Stomach (tissue), 4 donors: ENCODE data around the gene ARV1.

Experiments used
- CTCF ChIP-seq, 7 experiments: fragments of 450-650 bp in 4 of 7; fragments of 200-600 bp in 3 of 7; sonication (generic) in 3 of 7; IDR thresholded peaks; one replicate each; pipeline ENCODE4 v1.5.1; 2016 to 2019; ENCODE audit warnings: antibody characterized with exemption in 7 of 7, control low read depth in 2 of 7, mild to moderate bottlenecking in 1 of 7
- EP300 ChIP-seq: sonication (generic); formaldehyde crosslinking; IDR thresholded peaks from one replicate; pipeline ENCODE4 v1.6.1; 2017; ENCODE audit warnings: antibody characterized with exemption
- POLR2A ChIP-seq, 4 donors: fragments of 450-650 bp; IDR thresholded peaks; one replicate each; pipeline ENCODE4 v1.6.1; 2016; ENCODE audit warnings: antibody characterized with exemption in 4 of 4, control low read depth in 2 of 4, mild to moderate bottlenecking in 1 of 4, moderate library complexity in 1 of 4
- POLR2AphosphoS5 ChIP-seq, 3 donors: sonication (generic); formaldehyde crosslinking; IDR thresholded peaks; one replicate each; pipeline ENCODE4 v1.6.1; 2016; ENCODE audit warnings: antibody characterized with exemption in 3 of 3

DNA sequence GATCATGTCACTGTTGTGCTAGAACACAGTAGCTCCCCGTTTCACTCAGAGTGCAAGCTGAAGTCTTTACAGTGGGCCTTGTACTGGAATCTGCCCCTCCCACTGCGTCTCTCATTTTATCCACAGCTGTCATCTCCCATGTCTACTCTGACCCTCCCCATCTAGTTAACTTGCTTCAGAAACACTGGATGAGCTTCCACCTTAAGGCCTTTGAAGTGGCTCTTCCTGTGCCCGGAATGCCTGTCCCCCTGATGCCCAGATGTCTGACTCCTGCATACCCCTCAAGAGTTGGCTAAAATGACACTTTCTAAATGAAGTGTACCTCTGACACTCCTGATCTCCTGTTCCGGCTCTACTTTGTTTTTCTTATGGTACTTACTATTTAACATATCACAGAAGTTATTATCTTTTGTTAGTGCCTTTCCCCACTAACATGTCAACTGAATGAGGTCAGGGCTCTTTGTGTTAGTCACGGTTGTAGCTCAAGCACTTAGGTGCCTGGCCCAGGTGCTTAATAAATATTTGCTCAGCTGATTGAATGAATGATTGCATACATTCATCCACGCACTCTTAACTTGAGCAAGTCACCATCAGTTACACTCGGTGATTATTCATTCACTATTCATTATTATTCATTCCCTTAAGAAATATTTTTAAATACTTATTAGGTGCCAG lies 13.3 kb downstream of the ARV1 start:
- TF ChIP-seq CTCF (IDR thresholded peaks at IDR 0.05) (no peak), POLR2A (IDR thresholded peaks at IDR 0.05) (no peak), POLR2AphosphoS5 (IDR thresholded peaks at IDR 0.05) (peak in 1 of 3 donors; percentile 59), EP300 (no peak)
